Activated naive CD4-positive, alpha-beta T cell treated with anti-CD3 and anti-CD28 coated beads, Interleukin-2, amount 10 ng/mL, durations not matched to agents 7 days and 5 days (primary cell): ENCODE measurements around the gene NXT1.

Source experiments
- CTCF ChIA-PET: fragments of 350-600 bp; sonication (Branson Sonifier 250); formaldehyde crosslinking; loops from one replicate; lab custom pipeline; 2021; ENCODE audit warnings: antibody characterized with exemption; lab: Charles Lee
- DNase-seq: peaks from one replicate; pipeline ENCODE4 v3.0.0-alpha.2; 2020
- H3K27ac Mint-ChIP-seq: one replicate; pipeline ENCODE4 v1.8.0; 2021; ENCODE audit warnings: mild to moderate bottlenecking, moderate library complexity, mixed read lengths
- H3K27me3 Mint-ChIP-seq: one replicate; pipeline ENCODE4 v1.8.0; 2021; ENCODE audit warnings: mild to moderate bottlenecking, mixed read lengths
- H3K36me3 Mint-ChIP-seq: one replicate; pipeline ENCODE4 v1.8.0; 2021; ENCODE audit warnings: mixed read lengths
- H3K4me1 Mint-ChIP-seq: one replicate; pipeline ENCODE4 v1.8.0; 2021; ENCODE audit warnings: mixed read lengths
- H3K4me3 Mint-ChIP-seq: one replicate; pipeline ENCODE4 v1.8.0; 2021; ENCODE audit warnings: mild to moderate bottlenecking, moderate library complexity, mixed read lengths
- H3K9me3 Mint-ChIP-seq: one replicate; pipeline ENCODE4 v1.8.0; 2021; ENCODE audit warnings: mixed read lengths

The NXT1 gene

GRCh38 chr20:23315099-23315498, 35.5 kb upstream of the NXT1 start:
- Mint-ChIP-seq H3K36me3 (no peaks in the 10 kb centered on the region), H3K4me1 (no peaks in the 10 kb centered on the region), H3K27me3 (peaks cover 6% of the 10 kb centered on the region), H3K9me3 (no peaks in the 10 kb centered on the region), H3K4me3 (no peak overlapping the region), H3K27ac (no peak overlapping the region)
- CTCF ChIA-PET = no interaction called here
- no peak for DNase-seq

GRCh38 chr20:23316626-23317025, 34.0 kb upstream of the NXT1 start:
- no peak for DNase-seq
- CTCF ChIA-PET = no interaction called here
- Mint-ChIP-seq H3K9me3 (no peaks in the 10 kb centered on the region), H3K27ac (no peak overlapping the region), H3K4me1 (no peaks in the 10 kb centered on the region), H3K36me3 (no peaks in the 10 kb centered on the region), H3K27me3 (peaks cover 6% of the 10 kb centered on the region), H3K4me3 (no peak overlapping the region)

- H3K4me3 Mint-ChIP-seq = no peak overlapping the region
- no peaks in the 10 kb centered on the region for H3K36me3 Mint-ChIP-seq
- H3K9me3 Mint-ChIP-seq = no peaks in the 10 kb centered on the region
- peaks cover 6% of the 10 kb centered on the region for H3K27me3 Mint-ChIP-seq
- no peak for DNase-seq
- CTCF ChIA-PET = no interaction called here
- H3K4me1 Mint-ChIP-seq = no peaks in the 10 kb centered on the region
- H3K27ac Mint-ChIP-seq = no peak overlapping the region
Measured at GRCh38 chr20:23317081-23317480, 33.5 kb upstream of the NXT1 start.

- Mint-ChIP-seq H3K4me3 (no peak overlapping the region), H3K36me3 (no peaks in the 10 kb centered on the region), H3K9me3 (no peaks in the 10 kb centered on the region), H3K27me3 (peaks cover 6% of the 10 kb centered on the region), H3K27ac (no peak overlapping the region), H3K4me1 (no peaks in the 10 kb centered on the region)
- no peak for DNase-seq
- CTCF ChIA-PET = interaction anchor here (0.6 kb wide), 1 partner anchor 308 kb away, joined by 3 read pairs; no protein-coding TSS in a partner anchor
Measured at GRCh38 chr20:23318347-23318746, 32.2 kb upstream of the NXT1 start.

GRCh38 chr20:23320317-23320716, 30.3 kb upstream of the NXT1 start:
- H3K9me3 Mint-ChIP-seq = no peaks in the 10 kb centered on the region
- no peak overlapping the region for H3K27ac Mint-ChIP-seq
- H3K36me3 Mint-ChIP-seq = no peaks in the 10 kb centered on the region
- no peaks in the 10 kb centered on the region for H3K4me1 Mint-ChIP-seq
- no peak for DNase-seq
- no peak overlapping the region for H3K4me3 Mint-ChIP-seq
- H3K27me3 Mint-ChIP-seq = peaks cover 6% of the 10 kb centered on the region
- CTCF ChIA-PET = no interaction called here

- Mint-ChIP-seq H3K4me1 (no peaks in the 10 kb centered on the region), H3K36me3 (no peaks in the 10 kb centered on the region), H3K27me3 (no peaks in the 10 kb centered on the region), H3K9me3 (no peaks in the 10 kb centered on the region), H3K27ac (no peak overlapping the region), H3K4me3 (no peak overlapping the region)
- DNase-seq = no peak
- CTCF ChIA-PET = no interaction called here
Measured at GRCh38 chr20:23325107-23325506, 25.5 kb upstream of the NXT1 start.

- DNase-seq = no peak
- no peaks in the 10 kb centered on the region for H3K9me3 Mint-ChIP-seq
- H3K4me1 Mint-ChIP-seq = no peaks in the 10 kb centered on the region
- no peak overlapping the region for H3K4me3 Mint-ChIP-seq
- no peaks in the 10 kb centered on the region for H3K36me3 Mint-ChIP-seq
- no peaks in the 10 kb centered on the region for H3K27me3 Mint-ChIP-seq
- CTCF ChIA-PET = no interaction called here
- H3K27ac Mint-ChIP-seq = no peak overlapping the region
Measured at GRCh38 chr20:23326774-23327173, 23.8 kb upstream of the NXT1 start.

- Mint-ChIP-seq H3K36me3 (no peaks in the 10 kb centered on the region), H3K4me3 (no peak overlapping the region), H3K4me1 (no peaks in the 10 kb centered on the region), H3K27me3 (no peaks in the 10 kb centered on the region), H3K27ac (no peak overlapping the region), H3K9me3 (no peaks in the 10 kb centered on the region)
- DNase-seq = no peak
- CTCF ChIA-PET = no interaction called here
Measured at GRCh38 chr20:23327617-23328333, 22.8 kb upstream of the NXT1 start.

- H3K4me1 Mint-ChIP-seq = peaks cover 7% of the 10 kb centered on the region
- H3K36me3 Mint-ChIP-seq = no peaks in the 10 kb centered on the region
- H3K27me3 Mint-ChIP-seq = peaks cover 5% of the 10 kb centered on the region
- no peak overlapping the region for H3K27ac Mint-ChIP-seq
- H3K4me3 Mint-ChIP-seq = no peak overlapping the region
- no peaks in the 10 kb centered on the region for H3K9me3 Mint-ChIP-seq
- no peak for DNase-seq
- CTCF ChIA-PET = no interaction called here
Measured at GRCh38 chr20:23331450-23332350, 18.9 kb upstream of the NXT1 start.

GRCh38 chr20:23332467-23332866, 18.1 kb upstream of the NXT1 start:
- H3K27ac Mint-ChIP-seq = no peak overlapping the region
- no peak for DNase-seq
- no peaks in the 10 kb centered on the region for H3K9me3 Mint-ChIP-seq
- peaks cover 5% of the 10 kb centered on the region for H3K27me3 Mint-ChIP-seq
- no peaks in the 10 kb centered on the region for H3K36me3 Mint-ChIP-seq
- H3K4me1 Mint-ChIP-seq = peaks cover 9% of the 10 kb centered on the region
- no peak overlapping the region for H3K4me3 Mint-ChIP-seq
- CTCF ChIA-PET = no interaction called here

GRCh38 chr20:23334111-23334510, 16.5 kb upstream of the NXT1 start:
- Mint-ChIP-seq H3K27ac (no peak overlapping the region), H3K36me3 (no peaks in the 10 kb centered on the region), H3K27me3 (peaks cover 5% of the 10 kb centered on the region), H3K4me1 (peaks cover 9% of the 10 kb centered on the region), H3K4me3 (no peak overlapping the region), H3K9me3 (no peaks in the 10 kb centered on the region)
- CTCF ChIA-PET = no interaction called here
- DNase-seq = no peak

GRCh38 chr20:23335521-23335920, 15.1 kb upstream of the NXT1 start:
- Mint-ChIP-seq H3K4me3 (no peak overlapping the region), H3K27ac (no peak overlapping the region), H3K27me3 (peaks cover 5% of the 10 kb centered on the region), H3K9me3 (no peaks in the 10 kb centered on the region), H3K36me3 (no peaks in the 10 kb centered on the region), H3K4me1 (peaks cover 9% of the 10 kb centered on the region)
- CTCF ChIA-PET = interaction anchor here (1.3 kb wide), 1 partner anchor 12 kb away, joined by 3 read pairs; no protein-coding TSS in a partner anchor
- DNase-seq = no peak

- DNase-seq = no peak
- CTCF ChIA-PET = interaction anchor here (1.3 kb wide), 1 partner anchor 13 kb away, joined by 3 read pairs; no protein-coding TSS in a partner anchor
- Mint-ChIP-seq H3K9me3 (no peaks in the 10 kb centered on the region), H3K36me3 (no peaks in the 10 kb centered on the region), H3K4me3 (no peak overlapping the region), H3K27me3 (peaks cover 5% of the 10 kb centered on the region), H3K27ac (no peak overlapping the region), H3K4me1 (peaks cover 9% of the 10 kb centered on the region)
Measured at GRCh38 chr20:23336476-23336875, 14.1 kb upstream of the NXT1 start.

GRCh38 chr20:23337312-23337711, 13.3 kb upstream of the NXT1 start:
- CTCF ChIA-PET = no interaction called here

More at GRCh38 chr20:23337312-23337711, 13.3 kb upstream of the NXT1 start:
- DNase-seq = no peak
- Mint-ChIP-seq H3K27ac (no peak overlapping the region), H3K27me3 (peaks cover 11% of the 10 kb centered on the region), H3K9me3 (no peaks in the 10 kb centered on the region), H3K36me3 (no peaks in the 10 kb centered on the region), H3K4me1 (peaks cover 9% of the 10 kb centered on the region), H3K4me3 (no peak overlapping the region)
